Bronchial epithelial cell (primary cell): ENCODE measurements around the gene DTHD1. TPM values are rescaled to one million over a fixed set of nuclear protein-coding genes. Genes with fewer than 3 reads are reported as not detected.
A peak's percentile ranks its signal among the peaks of the same experiment; 100 is the strongest.

Experiments used
- DNase-seq: peaks from one replicate; pipeline ENCODE4 v3.0.0-alpha.2; 2010; ENCODE audit warnings: low read depth
- FAIRE-seq: peaks from 2 replicates; lab custom pipeline; 2011; peaks lifted over from hg19 to GRCh38; lab: Jason Lieb, UNC
- H3K27me3 ChIP-seq: 2 replicates; pipeline ENCODE4 v1.5.1; 2011; ENCODE audit warnings: low read length; ENCODE audit not compliant: control insufficient read depth, insufficient read depth
- H3K36me3 ChIP-seq: 2 replicates; pipeline ENCODE4 v1.5.1; 2011; ENCODE audit warnings: low read length; ENCODE audit not compliant: control insufficient read depth, insufficient read depth
- H3K4me3 ChIP-seq: 2 replicates; pipeline ENCODE4 v1.5.1; 2011; ENCODE audit warnings: mild to moderate bottlenecking, low read depth, low read length, control low read depth
- CTCF ChIP-seq: IDR thresholded peaks from 2 replicates; pipeline ENCODE4 v1.5.1; 2011; ENCODE audit warnings: mild to moderate bottlenecking, moderate library complexity, low read length, control low read depth, inconsistent platforms; ENCODE audit not compliant: insufficient read depth, severe bottlenecking
- total RNA-seq: library from RNA; depleted of rRNA; stranded (reverse); fragments of >200 nt; gene quantifications from 2 replicates; pipeline ENCODE4 v1.2.1, GENCODE V29; 2014

Gene DTHD1
- total RNA-seq, 1 donor from 2014 or later, result under 0.01 TPM

GRCh38 chr4:36267486-36268268 is 13.7 kb upstream of the DTHD1 start:
- FAIRE-seq (no peak), DNase-seq (peak; percentile 90)
- no peak for TF ChIP-seq CTCF
- Histone ChIP-seq H3K4me3 (no peak overlapping the region), H3K27me3 (no peaks in the 10 kb centered on the region), H3K36me3 (no peaks in the 10 kb centered on the region)

GRCh38 chr4:36269101-36269500 is 12.3 kb upstream of the DTHD1 start:
- DNase-seq (no peak), FAIRE-seq (no peak)
- Histone ChIP-seq H3K27me3 (no peaks in the 10 kb centered on the region), H3K36me3 (no peaks in the 10 kb centered on the region), H3K4me3 (no peak overlapping the region)
- TF ChIP-seq CTCF, result no peak

GRCh38 chr4:36269533-36270173 is 11.8 kb upstream of the DTHD1 start:
- Histone ChIP-seq H3K27me3 (no peaks in the 10 kb centered on the region), H3K36me3 (no peaks in the 10 kb centered on the region), H3K4me3 (no peak overlapping the region)
- FAIRE-seq (peak; percentile 68), DNase-seq (peak; percentile 37)
- TF ChIP-seq CTCF, result no peak

GRCh38 chr4:36273276-36273675 is 8.1 kb upstream of the DTHD1 start:
- FAIRE-seq (no peak), DNase-seq (peak; percentile 91)
- no peaks in the 10 kb centered on the region for H3K36me3 ChIP-seq
- TF ChIP-seq CTCF, result no peak
- no peaks in the 10 kb centered on the region for H3K27me3 ChIP-seq
- no peak overlapping the region for H3K4me3 ChIP-seq

GRCh38 chr4:36274158-36274557 is 7.3 kb upstream of the DTHD1 start:
- Histone ChIP-seq H3K4me3 (no peak overlapping the region), H3K36me3 (no peaks in the 10 kb centered on the region), H3K27me3 (no peaks in the 10 kb centered on the region)
- peak; percentile 62 for DNase-seq
- TF ChIP-seq CTCF, result no peak
- FAIRE-seq, result no peak
